Stimulated activated CD4-positive, alpha-beta T cell treated with anti-CD3 and anti-CD28 coated beads, Interleukin-4, amount 100 ng/mL, for 1 hour (primary cell): ENCODE data around the gene PRKG1.

Source experiments
- DNase-seq: peaks from one replicate; pipeline ENCODE4 v3.0.0-alpha.2; 2020

The PRKG1 gene

DNA sequence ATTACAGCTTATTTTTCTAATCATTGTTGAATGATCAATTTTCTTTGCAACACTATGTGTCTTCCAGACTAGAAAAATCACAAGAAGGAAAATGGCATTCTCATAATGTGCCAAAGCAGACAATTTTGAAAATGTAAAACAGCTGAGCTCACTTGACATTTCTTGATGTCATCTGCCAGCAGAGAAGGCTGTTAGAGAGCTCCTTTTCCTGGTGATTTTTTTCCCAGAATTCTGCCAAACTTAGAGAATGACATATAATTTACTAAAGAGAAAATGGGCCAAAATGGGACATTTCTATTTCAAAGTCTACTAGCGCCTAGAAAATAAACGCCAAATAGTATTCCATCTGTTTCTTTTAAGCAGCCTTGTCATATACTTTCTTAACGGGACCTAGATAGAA is 714.0 kb downstream of the PRKG1 start:
- no peak for DNase-seq

GRCh38 chr10:51789118-51789517 is 714.8 kb downstream of the PRKG1 start:
- no peak for DNase-seq

DNA sequence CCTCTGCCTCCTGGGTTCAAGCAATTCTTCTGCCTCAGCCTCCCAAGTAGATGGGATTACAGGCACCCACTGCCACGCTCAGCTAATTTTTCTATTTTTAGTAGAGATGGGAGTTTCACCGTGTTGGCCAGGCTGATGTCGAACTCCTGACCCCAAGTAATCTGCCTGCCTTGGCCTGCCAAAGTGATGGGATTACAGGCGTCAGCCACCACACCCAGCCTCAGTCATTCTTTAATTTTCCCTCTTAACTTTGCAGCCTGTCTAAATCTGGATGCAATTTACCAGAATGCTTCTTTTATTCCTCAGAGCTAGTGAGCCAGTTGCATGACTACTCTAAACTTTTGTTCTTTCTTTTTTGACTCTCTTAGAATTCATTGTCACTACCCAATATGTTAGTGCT is 715.6 kb downstream of the PRKG1 start:
- no peak for DNase-seq

GRCh38 chr10:51792678-51793077 is 718.4 kb downstream of the PRKG1 start:
- no peak for DNase-seq

- DNase-seq: no peak
These were observed 725.8 kb downstream of the PRKG1 start for GRCh38 chr10:51800121-51800520.

GRCh38 chr10:51800725-51801424 is 726.6 kb downstream of the PRKG1 start:
- no peak for DNase-seq

GRCh38 chr10:51802030-51802429 is 727.7 kb downstream of the PRKG1 start:
- DNase-seq: no peak

DNA sequence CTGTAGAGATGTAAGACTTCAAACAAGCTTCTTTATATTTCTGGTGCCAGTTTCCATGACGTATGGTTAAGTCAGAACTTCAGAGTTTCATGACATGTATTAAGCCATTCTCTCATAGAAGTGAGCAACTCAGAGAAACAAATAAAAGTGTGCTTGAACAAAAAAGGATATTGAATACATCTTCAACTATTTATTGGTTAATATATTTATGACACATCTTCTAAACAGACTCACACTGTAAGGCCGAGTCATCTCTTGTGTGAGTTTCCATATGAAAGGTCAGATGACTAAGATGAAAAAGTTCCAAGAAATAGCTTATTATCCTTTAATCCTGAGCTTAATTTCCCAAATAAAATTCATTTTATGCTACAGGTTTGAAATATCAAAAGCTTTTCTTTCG is 730.6 kb downstream of the PRKG1 start:
- no peak for DNase-seq

GRCh38 chr10:51806079-51806835 is 732.0 kb downstream of the PRKG1 start:
- no peak for DNase-seq

DNA sequence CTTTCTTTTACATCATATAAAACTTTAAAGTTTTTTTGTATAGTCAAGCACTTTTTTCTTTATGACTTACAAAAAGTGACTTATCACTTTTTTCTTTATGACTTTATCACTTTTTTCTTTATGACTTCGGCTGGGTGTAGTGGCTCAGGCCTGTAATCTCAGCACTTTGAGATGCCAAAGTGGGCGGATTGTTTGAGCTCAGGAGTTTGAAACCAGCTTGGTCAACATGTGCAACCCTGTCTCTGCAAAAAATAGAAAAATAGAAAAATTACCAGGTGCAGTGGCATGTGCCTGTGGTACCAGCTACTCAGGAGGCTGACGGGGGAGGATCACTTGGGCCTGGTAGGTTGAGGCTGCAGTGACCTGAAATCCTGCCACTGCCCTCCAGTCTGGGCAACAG is 733.9 kb downstream of the PRKG1 start:
- no peak for DNase-seq

- no peak for DNase-seq
These were observed 741.4 kb downstream of the PRKG1 start for GRCh38 chr10:51815723-51816122.

GRCh38 chr10:51821045-51821444 is 746.8 kb downstream of the PRKG1 start:
- no peak for DNase-seq

DNA sequence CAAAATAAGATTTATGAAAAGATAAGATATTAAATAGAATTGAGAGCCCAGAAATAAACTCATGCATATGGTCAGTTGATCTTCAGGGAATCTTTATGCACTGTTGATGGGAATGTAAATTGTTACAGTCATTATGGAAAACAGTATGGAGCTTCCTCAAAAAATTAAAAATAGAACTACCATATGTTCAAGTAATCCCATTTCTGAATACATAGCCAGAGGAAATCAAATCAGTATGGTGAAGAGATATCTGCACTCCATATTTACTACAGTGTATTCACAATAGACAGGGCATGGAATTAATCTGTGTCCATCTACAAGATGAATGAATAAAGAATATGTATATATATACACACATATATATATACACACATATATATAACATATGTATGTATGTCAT is 747.5 kb downstream of the PRKG1 start:
- DNase-seq: no peak

GRCh38 chr10:51832652-51833383 is 758.5 kb downstream of the PRKG1 start:
- DNase-seq: no peak

DNA sequence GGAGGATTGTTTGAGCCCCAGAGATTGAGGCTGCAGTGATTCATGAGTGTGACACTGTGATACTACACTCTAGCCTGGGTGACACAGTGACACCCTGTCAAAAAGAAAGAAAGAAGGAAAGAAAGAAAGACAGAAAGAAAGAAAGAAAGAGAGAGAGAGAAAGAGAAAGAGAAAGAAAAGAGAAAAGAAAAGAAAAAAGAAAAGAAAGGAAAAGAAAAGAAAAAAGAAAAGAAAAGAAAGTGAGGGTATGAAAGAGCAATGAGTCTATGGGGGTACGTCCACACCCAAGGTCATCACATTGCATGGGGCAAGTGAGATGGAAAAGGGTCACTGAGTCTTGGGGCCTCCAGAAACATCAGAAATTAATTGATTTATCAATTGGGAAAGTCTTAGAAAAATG is 760.3 kb downstream of the PRKG1 start:
- no peak for DNase-seq

DNA sequence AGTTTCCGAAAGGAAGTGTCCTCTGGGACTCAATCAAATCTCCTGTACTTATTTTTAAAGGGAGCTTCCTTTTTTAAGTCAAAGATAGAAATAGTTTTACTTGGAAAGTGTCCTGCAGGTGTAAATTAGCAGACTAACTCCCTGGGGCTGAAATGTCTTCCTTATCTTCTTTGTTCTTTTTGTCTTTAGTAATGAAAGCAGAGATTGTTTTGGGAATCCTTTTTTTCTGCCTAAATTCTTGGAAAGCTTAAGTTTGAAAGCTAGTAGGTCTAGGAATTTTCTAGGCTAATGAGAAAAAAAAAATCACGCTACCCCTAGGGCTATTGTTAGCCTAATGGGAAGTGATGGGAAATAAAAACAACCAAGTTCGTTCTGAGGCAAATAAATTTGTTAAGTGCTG is 764.2 kb downstream of the PRKG1 start:
- DNase-seq: no peak

DNA sequence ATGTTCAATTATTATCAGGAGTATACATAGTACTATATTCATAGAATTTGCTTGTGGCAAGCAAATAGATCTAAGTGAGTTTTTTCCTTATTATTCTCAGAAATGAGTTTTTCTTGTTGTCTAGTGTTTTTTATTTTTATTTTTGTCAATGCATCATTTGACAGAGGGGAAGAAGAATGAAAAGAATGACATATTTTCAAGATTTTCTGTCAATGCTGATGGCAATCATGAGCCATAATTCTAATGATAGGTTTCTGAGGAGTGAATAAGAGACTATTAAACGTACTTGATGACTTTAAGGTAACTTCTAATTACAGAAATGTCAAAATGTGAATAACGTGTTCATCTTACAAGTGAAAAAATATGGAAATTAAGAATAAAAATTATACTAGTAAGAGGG is 769.7 kb downstream of the PRKG1 start:
- DNase-seq: no peak

DNA sequence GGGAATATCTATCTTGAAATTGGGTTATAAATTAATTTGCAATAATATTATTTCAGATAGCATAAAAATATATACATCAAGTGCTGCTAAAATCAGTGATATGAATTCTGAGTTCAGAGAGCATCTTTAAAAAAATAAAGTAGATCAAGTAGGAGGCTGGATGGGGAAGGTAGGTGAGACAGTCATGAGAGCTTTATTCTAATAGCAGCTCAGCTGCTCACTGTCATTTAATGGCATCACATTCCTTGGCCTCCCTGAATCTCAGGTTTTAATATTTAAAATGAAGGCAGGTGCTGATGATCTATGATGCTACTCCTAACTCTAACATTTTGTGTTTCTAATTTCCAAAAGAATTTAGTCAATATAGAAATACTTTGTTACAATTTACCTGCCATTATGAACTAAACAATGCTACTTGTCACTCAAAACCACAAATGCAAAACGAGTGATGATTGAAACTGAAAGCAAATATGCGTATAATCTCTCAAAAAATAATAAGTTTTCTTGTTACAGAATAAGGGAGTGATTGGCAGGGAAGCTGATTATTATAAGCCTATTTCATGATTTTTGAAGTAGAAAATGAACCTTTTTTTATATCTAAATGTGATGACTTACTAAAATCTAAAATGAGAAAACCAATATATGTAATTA is 772.7 kb downstream of the PRKG1 start:
- DNase-seq: no peak

GRCh38 chr10:51852297-51852696 is 778.0 kb downstream of the PRKG1 start:
- no peak for DNase-seq

DNA sequence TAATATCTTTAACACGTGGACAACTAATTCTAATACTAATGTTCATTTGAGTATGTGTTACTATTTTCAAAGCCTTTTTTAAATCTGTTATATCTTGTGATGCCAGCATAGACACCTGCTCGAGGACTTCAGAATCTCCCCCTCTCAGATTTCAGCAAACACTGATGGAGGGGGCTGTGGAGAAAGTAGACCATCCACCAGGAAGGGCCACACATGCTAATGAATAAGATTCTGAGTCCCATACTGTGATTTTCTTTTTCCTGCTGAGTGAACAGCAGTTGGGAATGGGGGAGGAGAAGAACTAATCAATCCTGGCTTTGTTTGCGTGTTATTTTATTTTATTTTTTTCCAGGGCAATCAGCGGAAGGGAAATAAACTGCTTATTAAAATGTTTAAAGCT is 783.0 kb downstream of the PRKG1 start:
- DNase-seq: no peak

GRCh38 chr10:51860257-51860656 is 786.0 kb downstream of the PRKG1 start:
- no peak for DNase-seq

GRCh38 chr10:51861051-51861450 is 786.8 kb downstream of the PRKG1 start:
- no peak for DNase-seq

- DNase-seq: no peak
These were observed 787.4 kb downstream of the PRKG1 start for GRCh38 chr10:51861731-51862130.

- DNase-seq: no peak
These were observed 787.9 kb downstream of the PRKG1 start for GRCh38 chr10:51862149-51862548.
